HT-29 (cell line): ENCODE data around the gene MARCOL. TPM values are rescaled to one million over a fixed set of nuclear protein-coding genes. Genes with fewer than 3 reads are reported as not detected.

Experiments used
- DNase-seq: peaks from one replicate; pipeline ENCODE4 v3.0.0-alpha.2; 2015; ENCODE audit warnings: low spot score
- total RNA-seq: library from RNA; depleted of rRNA; stranded (reverse); fragments of >200 nt; shearing (Covaris generic); gene quantifications from 2 replicates; pipeline ENCODE4 v1.2.3, GENCODE V29; 2014; rRNA removed

MARCOL gene, protein sequence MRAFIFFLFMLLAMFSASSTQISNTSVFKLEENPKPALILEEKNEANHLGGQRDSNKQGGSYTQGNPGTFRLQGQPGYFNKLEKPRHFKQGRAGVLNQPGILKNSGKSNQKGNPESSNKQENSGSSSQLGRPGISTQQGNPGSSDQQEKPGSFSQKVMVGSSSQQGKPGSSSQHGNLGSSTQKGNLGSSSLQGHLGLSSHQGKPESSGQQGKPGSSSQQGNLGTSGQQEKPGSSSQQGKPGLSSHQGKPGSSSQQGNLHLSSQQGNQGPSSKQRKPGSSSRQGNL
- total RNA-seq: not detected in 2 replicates

DNA sequence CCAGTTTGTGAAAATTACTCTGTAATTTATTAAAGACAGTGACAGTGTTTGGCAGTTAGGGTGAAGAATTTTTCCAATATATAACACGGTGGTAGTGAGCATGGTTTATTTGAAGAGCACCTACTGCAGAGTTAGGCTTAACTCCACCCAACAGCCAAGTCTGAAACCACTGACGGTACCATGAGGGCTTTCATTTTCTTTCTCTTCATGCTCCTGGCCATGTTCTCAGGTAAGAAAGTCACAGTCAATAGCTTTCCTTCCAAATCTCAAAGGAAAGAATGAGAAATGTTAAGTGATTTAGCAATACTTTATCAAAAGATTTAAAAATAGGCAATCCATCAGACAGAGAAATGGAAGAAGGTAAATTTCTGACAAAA lies at the start of gene MARCOL:
TSS of gene MARCOL (plus strand) at position 108 of the 377 bp plus-strand sequence. CDS start at position 181, 73 bp downstream.
- DNase-seq: no peak

GRCh38 chr5:148191010-148191409 lies 47.3 kb upstream of the MARCOL start:
- no peak for DNase-seq

GRCh38 chr5:148193202-148193601 lies 45.1 kb upstream of the MARCOL start:
- no peak for DNase-seq

GRCh38 chr5:148201151-148201550 lies 37.2 kb upstream of the MARCOL start:
- DNase-seq: no peak

- no peak for DNase-seq
Measured at GRCh38 chr5:148202531-148203203, 35.7 kb upstream of the MARCOL start, which contains the start of gene SPINK6. TSS of gene SPINK6 (plus strand) at chr5:148203042. CDS start at chr5:148203097, 55 bp downstream.

DNA sequence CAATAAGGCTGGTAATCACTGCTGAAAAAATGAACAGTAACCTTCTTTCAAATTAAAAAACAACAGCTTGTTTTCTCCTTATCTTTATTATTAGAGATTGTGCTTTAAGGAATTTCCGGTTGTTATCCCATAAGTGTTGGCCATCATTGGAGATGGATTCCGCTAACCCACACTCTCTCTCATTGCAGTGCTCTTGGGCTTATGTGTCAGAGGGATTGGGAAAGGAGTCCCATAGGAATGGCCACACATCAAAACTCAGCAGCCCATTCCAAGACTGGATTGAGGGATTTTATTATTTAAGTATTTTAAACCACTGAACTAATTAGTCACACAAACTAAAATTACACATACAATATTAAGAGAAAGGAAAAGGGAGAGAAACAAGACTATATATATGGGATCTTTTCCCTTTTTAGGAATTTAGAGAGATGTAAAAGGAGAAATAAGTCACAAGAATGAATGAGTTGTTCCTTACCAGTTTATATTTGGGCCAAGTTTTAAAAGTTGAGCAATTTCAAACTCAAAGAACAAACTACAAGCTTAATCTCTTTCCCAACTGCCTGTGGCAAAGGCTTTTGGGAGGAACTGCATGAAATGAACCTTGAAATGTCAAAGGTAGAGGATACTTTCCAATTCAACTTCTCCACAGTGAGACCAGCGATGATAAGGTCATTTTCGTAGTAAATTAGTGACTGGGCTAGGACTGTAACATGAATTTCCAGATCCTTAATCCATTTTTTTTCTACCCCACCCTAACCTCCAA lies 33.1 kb upstream of the MARCOL start:
- DNase-seq: no peak

- DNase-seq: no peak
Measured at GRCh38 chr5:148205865-148206264, 32.5 kb upstream of the MARCOL start.

DNA sequence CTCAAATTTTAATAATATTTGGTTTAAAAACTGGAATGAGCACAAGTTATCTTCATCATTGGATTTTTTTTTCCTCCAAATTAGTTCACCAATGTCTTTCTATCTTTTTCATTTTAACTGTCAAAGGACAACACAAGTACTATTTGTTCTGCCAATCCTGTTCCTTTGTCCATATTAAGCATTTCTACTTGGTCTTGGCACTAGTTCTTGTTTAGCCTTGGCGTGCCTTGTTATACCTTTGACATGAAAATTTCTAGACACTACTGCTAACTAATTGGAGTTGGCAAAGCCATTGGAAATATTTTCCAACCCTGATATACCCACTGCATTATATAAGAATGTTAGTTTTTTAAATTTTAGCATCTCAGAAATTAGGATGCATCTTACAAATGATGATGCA lies 31.7 kb upstream of the MARCOL start:
- DNase-seq: no peak

DNA sequence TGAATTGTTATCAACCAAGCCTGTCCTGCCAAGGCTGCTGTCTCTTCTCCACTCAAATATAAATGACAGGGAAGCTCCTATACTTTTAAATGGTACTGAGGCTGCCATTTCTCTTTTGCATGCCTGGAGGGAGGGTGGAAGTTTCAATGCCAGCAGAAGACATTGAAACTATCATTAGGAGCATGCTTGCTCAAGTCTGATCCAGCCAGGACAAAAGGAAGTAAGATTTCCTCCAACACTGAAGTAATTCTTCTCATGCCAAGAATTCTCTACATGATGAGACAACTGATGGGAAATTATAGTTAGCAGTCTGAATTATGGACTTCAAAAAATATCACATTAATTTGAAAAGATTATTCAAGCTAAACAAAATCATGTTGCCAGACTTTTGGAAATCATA lies 30.1 kb upstream of the MARCOL start:
- DNase-seq: no peak

DNA sequence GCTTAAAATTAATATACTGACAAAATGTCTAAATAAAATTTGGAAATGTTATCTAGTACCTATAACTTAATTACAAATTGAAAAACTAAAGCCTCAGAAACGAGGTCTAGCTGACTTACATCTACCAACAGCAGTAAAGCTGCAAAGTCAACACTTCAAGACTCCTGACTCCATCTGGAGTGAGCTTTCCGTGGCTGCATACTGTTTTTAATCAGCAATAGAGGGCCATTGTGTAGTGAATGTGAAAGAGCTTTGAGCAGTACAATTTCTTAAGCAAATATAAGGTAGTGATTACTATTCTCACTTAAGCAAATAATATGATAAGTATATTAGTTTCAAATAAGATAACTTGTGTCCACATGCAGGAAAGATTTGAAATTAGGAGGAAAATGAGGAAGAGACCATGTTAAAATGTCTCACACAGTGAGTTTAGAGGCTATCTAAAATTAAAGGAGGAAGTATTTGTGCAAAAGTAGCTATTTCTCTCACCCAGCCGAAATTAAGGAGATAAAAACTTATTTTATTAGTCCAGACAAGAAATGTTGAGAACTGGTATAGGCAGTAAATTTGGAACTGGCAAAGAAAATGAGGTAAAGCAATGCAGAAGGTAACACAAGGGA lies 29.1 kb upstream of the MARCOL start:
- no peak for DNase-seq

GRCh38 chr5:148214665-148215185 lies 23.6 kb upstream of the MARCOL start:
- no peak for DNase-seq

- no peak for DNase-seq
Measured at GRCh38 chr5:148221508-148221907, 16.8 kb upstream of the MARCOL start.

- DNase-seq: no peak
Measured at GRCh38 chr5:148224117-148224742, 14.1 kb upstream of the MARCOL start.

- no peak for DNase-seq
Measured at GRCh38 chr5:148228392-148228984, 9.8 kb upstream of the MARCOL start.

- no peak for DNase-seq
Measured at GRCh38 chr5:148229840-148230239, 8.5 kb upstream of the MARCOL start.

- no peak for DNase-seq
Measured at GRCh38 chr5:148230240-148230639, 8.1 kb upstream of the MARCOL start.

DNA sequence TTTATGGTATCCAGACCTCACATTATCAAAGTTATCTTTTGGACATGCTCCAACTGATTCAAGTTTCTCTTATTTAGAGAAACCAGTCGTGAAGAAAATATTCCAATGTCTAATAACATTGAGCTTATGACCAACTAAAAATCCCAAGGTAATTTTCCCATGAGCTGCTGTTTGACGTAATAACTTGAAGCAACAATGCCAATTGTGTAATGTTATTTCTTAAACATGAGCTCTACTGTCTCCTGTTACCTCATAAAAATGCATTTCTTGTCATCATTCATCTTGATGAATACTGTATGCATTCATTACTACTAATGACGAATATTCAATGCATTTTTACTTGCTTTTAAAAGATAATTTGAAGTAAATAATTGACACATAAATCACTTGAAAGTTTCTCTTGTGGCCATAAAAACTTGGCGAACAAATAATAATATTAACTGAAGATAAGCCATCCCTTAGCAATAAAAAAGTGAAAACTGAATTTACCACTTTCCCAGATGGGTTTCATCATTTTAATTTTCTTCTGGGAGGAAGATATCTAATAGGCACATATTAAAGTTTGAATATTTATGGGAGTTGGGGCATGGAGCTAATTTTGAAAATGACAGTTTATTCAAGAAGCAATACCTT lies 424 bp upstream of the MARCOL start:
- no peak for DNase-seq

GRCh38 chr5:148248894-148249293 lies 10.6 kb downstream of the MARCOL start:
- DNase-seq: no peak

- DNase-seq: no peak
Measured at GRCh38 chr5:148255456-148255855, 17.1 kb downstream of the MARCOL start.

DNA sequence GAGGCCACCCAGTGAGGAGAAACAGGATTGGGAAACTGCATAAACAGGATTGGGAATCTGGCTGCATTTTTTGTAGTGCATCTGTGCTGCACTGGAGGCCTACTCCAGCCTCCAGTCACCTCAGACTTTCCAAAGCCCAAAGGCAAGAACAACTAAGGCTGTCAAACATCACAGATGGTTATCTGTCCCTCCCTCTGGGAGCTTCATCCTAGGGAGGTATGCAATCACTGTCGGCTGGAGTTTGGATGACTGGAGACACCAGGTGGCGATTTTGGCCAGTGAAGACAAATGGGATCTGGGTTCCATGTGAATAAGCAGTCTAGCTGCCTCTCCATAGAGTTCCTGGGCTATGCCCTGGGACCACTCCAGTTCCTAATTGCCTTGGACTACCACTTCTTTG lies 21.0 kb downstream of the MARCOL start:
- DNase-seq: no peak
